ENCODE results near the gene TLR6. TPM values are rescaled to one million over a fixed set of nuclear protein-coding genes. Genes with fewer than 3 reads are reported as not detected.

The TLR6 gene
- total and polyA plus RNA-seq, 2 of the 8 experiments (the other 6 are each of a cell fraction or from before 2014, with no cell fraction given), result 0.02 to 0.09 TPM

DNA sequence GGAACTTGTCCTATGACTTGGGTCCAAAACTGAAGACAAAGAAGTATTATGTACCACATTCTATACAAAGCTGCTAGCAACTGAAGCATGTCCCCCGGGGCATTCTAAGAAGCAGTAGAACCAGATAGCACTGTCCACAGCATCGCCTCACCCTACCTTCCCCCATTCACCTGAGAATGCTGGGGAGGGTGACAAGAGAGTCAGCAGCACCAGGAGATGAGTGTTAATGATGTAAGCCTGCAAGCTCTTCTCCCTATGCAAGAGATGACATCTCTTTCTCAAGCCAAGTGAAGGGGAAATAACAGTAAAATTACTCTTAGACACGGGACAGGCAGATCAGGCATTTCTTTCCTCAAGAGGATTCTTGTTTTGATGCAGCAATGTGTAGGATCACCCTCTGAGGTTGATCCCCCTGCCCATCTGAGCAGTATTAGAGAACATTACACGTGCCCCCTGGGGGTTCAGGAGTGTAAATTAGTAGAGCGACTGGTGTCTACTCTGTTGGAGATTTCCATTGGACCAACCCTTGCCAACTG, 38.1 kb downstream of the TLR6 start:
- H3K79me2 ChIP-seq (ENCODE audit: control insufficient read depth in 1 of 2, insufficient read depth in 2 of 2, low read length in 2 of 2), result no peaks in the 10 kb centered on the region
- DNase-seq (ENCODE audit: low read depth in 1 of 2, low spot score in 2 of 2) (no peak), FAIRE-seq (no peak)
- H3K9ac ChIP-seq (replicated peaks in 1 of 4; ENCODE audit: extremely low read depth in 1 of 4, low read depth in 3 of 4, low read length in 3 of 4), result no peak overlapping the region
- H3K36me3 ChIP-seq (ENCODE audit: control insufficient read depth in 2 of 4, insufficient read depth in 4 of 4, low read length in 3 of 4), result no peaks in the 10 kb centered on the region
- no peak overlapping the region for H3K18ac ChIP-seq (ENCODE audit: extremely low read depth, low read length)
- H4K5ac ChIP-seq (ENCODE audit: insufficient read length, low read depth, low read length), result no peak overlapping the region
- no peak overlapping the region for H3K4me2 ChIP-seq (ENCODE audit: insufficient read depth in 1 of 2, low read depth in 2 of 2, low read length in 2 of 2)
- H3K9me3 ChIP-seq (ENCODE audit: insufficient read depth in 2 of 2, low read depth in 1 of 2, low read length in 1 of 2), result peaks cover 8 to 12% of the 10 kb centered on the region in 2 experiments; a peak in 3 of 4 replicates
- H3K4me1 ChIP-seq (replicated peaks in 1 of 4; ENCODE audit: control insufficient read depth in 3 of 4, insufficient read depth in 4 of 4, low read length in 3 of 4), result no peaks in the 10 kb centered on the region
- H3K14ac ChIP-seq (ENCODE audit: insufficient read length), result no peak overlapping the region
- no peak for TF ChIP-seq BCL11A (IDR thresholded peaks at IDR 0.05; ENCODE audit: low read depth in 2 of 2, low read length in 2 of 2)
- TF ChIP-seq CHD1 (IDR thresholded peaks at IDR 0.05; ENCODE audit: low read depth, low read length), result no peak
- no peak for TF ChIP-seq TAF7 (optimal IDR thresholded peaks at IDR 0.05; ENCODE audit: borderline replicate concordance, low read depth, low read length)
- no peak for TF ChIP-seq CEBPB (IDR thresholded peaks at IDR 0.05; ENCODE audit: low read depth, low read length)
- TF ChIP-seq CHD2 (IDR thresholded peaks at IDR 0.05; ENCODE audit: low read length), result no peak
- no peak for TF ChIP-seq CREB1 (IDR thresholded peaks at IDR 0.05)
- TF ChIP-seq, protein P1, sequence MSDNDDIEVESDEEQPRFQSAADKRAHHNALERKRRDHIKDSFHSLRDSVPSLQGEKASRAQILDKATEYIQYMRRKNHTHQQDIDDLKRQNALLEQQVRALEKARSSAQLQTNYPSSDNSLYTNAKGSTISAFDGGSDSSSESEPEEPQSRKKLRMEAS (IDR thresholded peaks at IDR 0.05), result no peak
- no peak for TF ChIP-seq FOSL1 (IDR thresholded peaks at IDR 0.05; ENCODE audit: insufficient read depth, low read depth, low read length)
- H2BK15ac ChIP-seq (ENCODE audit: low read length), result no peak overlapping the region
- no peak overlapping the region for H3K27ac ChIP-seq (ENCODE audit: low read depth, low read length)
- H4K20me1 ChIP-seq (replicated peaks in 1 of 2; ENCODE audit: control insufficient read depth in 1 of 2, insufficient read depth in 2 of 2, low read length in 2 of 2), result no peaks in the 10 kb centered on the region
- WGBS, 2 experiments (ENCODE audit: extremely low coverage in 1 of 2, insufficient coverage in 1 of 2, insufficient read length in 1 of 2, insufficient replicate concordance in 2 of 2, low coverage in 1 of 2, low lambda C conversion rate in 2 of 2, missing lambda C conversion rate in 1 of 2), result 82% methylated on average over 5 of the region's 5 CpGs; no CpG with 5 or more reads in 1 of the 2 experiments
- no peak overlapping the region for H2AFZ ChIP-seq (ENCODE audit: low read length)
- no peak overlapping the region for H2BK20ac ChIP-seq (ENCODE audit: low read length)
- H2BK120ac ChIP-seq (replicated peaks; ENCODE audit: low read depth, low read length), result no peak overlapping the region
- H3K56ac ChIP-seq (replicated peaks; ENCODE audit: insufficient read length, low read depth, low read length), result no peak overlapping the region
- H3K27me3 ChIP-seq (replicated peaks in 1 of 4; ENCODE audit: control insufficient read depth in 3 of 4, extremely low read depth in 1 of 4, insufficient read depth in 3 of 4, low read length in 3 of 4), result no peaks in the 10 kb centered on the region
- no peak overlapping the region for H4K8ac ChIP-seq (ENCODE audit: extremely low read depth, insufficient read depth, low read length)
- no peaks in the 10 kb centered on the region for H3K23me2 ChIP-seq (ENCODE audit: low read depth, low read length)
- H2BK5ac ChIP-seq (ENCODE audit: low read depth, low read length), result no peak overlapping the region
- H2BK12ac ChIP-seq (ENCODE audit: low read depth, low read length), result no peak overlapping the region
- no peak overlapping the region for H3K4me3 ChIP-seq (ENCODE audit: extremely low read depth in 1 of 4, insufficient read depth in 2 of 4, low read depth in 3 of 4, low read length in 4 of 4)
- H3K79me1 ChIP-seq (ENCODE audit: low read depth, low read length), result no peaks in the 10 kb centered on the region
- no peak overlapping the region for H3K4ac ChIP-seq (replicated peaks; ENCODE audit: insufficient read length, low read depth, low read length)
- POLR2A ChIA-PET (ENCODE audit: partially characterized antibody), result no interaction called here
- CTCF ChIA-PET (ENCODE audit: partially characterized antibody), result interaction anchor here (0.6 to 1.3 kb wide), 3 partner anchors 26 to 75 kb away, joined by 3 to 4 read pairs (median 3); partner anchors contain the start of gene TLR10
- no peak overlapping the region for H4K91ac ChIP-seq (replicated peaks; ENCODE audit: insufficient read length, low read length)
- no peak overlapping the region for H2AK5ac ChIP-seq (ENCODE audit: low read depth, low read length)
- no peak overlapping the region for H3K23ac ChIP-seq (ENCODE audit: insufficient read length)
